B cell (primary cell): ENCODE results near the gene KEL. TPM values are rescaled to one million over a fixed set of nuclear protein-coding genes. Genes with fewer than 3 reads are reported as not detected.

Source experiments
- ATAC-seq: fragments of 200-7000 bp; cut with Tn5 transposase; one replicate; pipeline ENCODE4 v1.10.0; 2021; ENCODE audit warnings: low read depth, mild to moderate bottlenecking, moderate number of reproducible peaks, moderate library complexity
- CTCF ChIA-PET: fragments of 350-600 bp; sonication (Branson Sonifier 250); formaldehyde crosslinking; loops from one replicate; lab custom pipeline; 2021; ENCODE audit warnings: antibody characterized with exemption, inconsistent platforms; lab: Charles Lee
- POLR2A ChIA-PET: fragments of 350-600 bp; sonication (Branson Sonifier 250); formaldehyde crosslinking; loops from one replicate; lab custom pipeline; 2021; ENCODE audit warnings: antibody characterized with exemption; lab: Charles Lee
- DNase-seq: peaks from one replicate; pipeline ENCODE4 v3.0.0; 2013
- H2AFZ ChIP-seq: 2 replicates; pipeline ENCODE4 v1.6.1; 2012; ENCODE audit warnings: mild to moderate bottlenecking, low read depth, low read length; ENCODE audit not compliant: insufficient read depth, poor library complexity, severe bottlenecking
- H3K27ac ChIP-seq, 2 donors: 1 replicate in 1 of 2; 2 replicates in 1 of 2; pipeline ENCODE4 v1.5.1; 2012 to 2013; ENCODE audit warnings: low read length in 2 of 2, mild to moderate bottlenecking in 2 of 2, moderate library complexity in 1 of 2
- H3K27me3 ChIP-seq, 4 experiments: fragments of 200-600 bp in 1 of 4; sonication (generic) in 1 of 4; replicated peaks in 1 of 4; 1 replicate in 2 of 4; 2 replicates in 2 of 4; pipeline versions ENCODE4 v1.6.1 to v1.7.0; 2013 to 2016; ENCODE audit warnings: low read length in 3 of 4, mild to moderate bottlenecking in 2 of 4, mixed read lengths in 1 of 4, moderate library complexity in 1 of 4; ENCODE audit not compliant: insufficient read depth in 4 of 4, control insufficient read depth in 3 of 4; ENCODE audit errors: control extremely low read depth in 1 of 4
- H3K36me3 ChIP-seq, 2 experiments: replicated peaks in 1 of 2; 1 replicate in 1 of 2; 2 replicates in 1 of 2; pipeline versions ENCODE4 v1.6.1 to v1.7.1; 2013; ENCODE audit warnings: low read length in 1 of 2; ENCODE audit not compliant: insufficient read depth in 2 of 2, control insufficient read depth in 1 of 2; ENCODE audit errors: control extremely low read depth in 1 of 2, extremely low read depth in 1 of 2
- H3K4me1 ChIP-seq, 2 donors: fragments of 200-600 bp in 1 of 2; sonication (generic) in 1 of 2; 1 replicate in 1 of 2; 2 replicates in 1 of 2; pipeline versions ENCODE4 v1.5.1 to v1.6.1; 2013 to 2017; ENCODE audit warnings: low read length in 2 of 2; ENCODE audit not compliant: control insufficient read depth in 2 of 2, insufficient read depth in 2 of 2
- H3K4me2 ChIP-seq: replicated peaks from 2 replicates; pipeline ENCODE3; 2012; ENCODE audit warnings: mild to moderate bottlenecking, low read depth, low read length; ENCODE audit not compliant: poor library complexity, severe bottlenecking
- H3K4me3 ChIP-seq, 5 experiments: fragments of 200-600 bp in 1 of 5; sonication (generic) in 1 of 5; 1 replicate in 3 of 5; 2 replicates in 2 of 5; pipeline versions ENCODE4 v1.5.1 to v1.7.0; 2011 to 2016; ENCODE audit warnings: low read length in 4 of 5, mild to moderate bottlenecking in 4 of 5, low read depth in 2 of 5, control low read depth in 1 of 5, moderate library complexity in 1 of 5; ENCODE audit not compliant: insufficient read depth in 1 of 5; ENCODE audit errors: control extremely low read depth in 1 of 5, extremely low read depth in 1 of 5
- H3K79me2 ChIP-seq: fragments of 200-600 bp; sonication (generic); one replicate; pipeline ENCODE4 v1.6.0; 2016; ENCODE audit warnings: low read length; ENCODE audit not compliant: control insufficient read depth, insufficient read depth
- H3K9ac ChIP-seq: fragments of 200-600 bp; sonication (generic); 2 replicates; pipeline ENCODE4 v1.6.1; 2017; ENCODE audit warnings: mild to moderate bottlenecking, low read length, moderate library complexity
- H3K9me3 ChIP-seq, 3 donors: one replicate each; pipeline versions ENCODE4 v1.6.1 to v1.7.1; 2013; ENCODE audit warnings: low read length in 2 of 3; ENCODE audit not compliant: control insufficient read depth in 2 of 3, insufficient read depth in 1 of 3; ENCODE audit errors: control extremely low read depth in 1 of 3
- H4K20me1 ChIP-seq: 2 replicates; pipeline ENCODE4 v1.6.0; 2012; ENCODE audit warnings: mild to moderate bottlenecking, low read length; ENCODE audit not compliant: insufficient read depth, control insufficient read depth, poor library complexity, severe bottlenecking
- H3K27ac Mint-ChIP-seq: one replicate; pipeline ENCODE4 v1.8.0; 2021; ENCODE audit warnings: mixed read lengths
- H3K27me3 Mint-ChIP-seq: one replicate; pipeline ENCODE4 v1.8.0; 2021; ENCODE audit warnings: mixed read lengths
- H3K4me1 Mint-ChIP-seq: one replicate; pipeline ENCODE4 v1.8.0; 2021; ENCODE audit warnings: mixed read lengths
- H3K4me3 Mint-ChIP-seq: one replicate; pipeline ENCODE4 v1.8.0; 2021; ENCODE audit warnings: mixed read lengths
- H3K9me3 Mint-ChIP-seq: one replicate; pipeline ENCODE4 v1.8.0; 2022; ENCODE audit warnings: mixed read lengths; ENCODE audit not compliant: insufficient read depth
- EZH2 ChIP-seq: IDR thresholded peaks from 2 replicates; pipeline ENCODE4 v1.6.1; 2012; ENCODE audit warnings: borderline replicate concordance, low read depth, mild to moderate bottlenecking, moderate library complexity, low read length; ENCODE audit not compliant: insufficient read depth, poor library complexity, severe bottlenecking
- WGBS: methylation state at CpG from one replicate; pipeline ENCODE4 v1.1.5; 2013; ENCODE audit warnings: missing lambda C conversion rate; ENCODE audit not compliant: insufficient coverage; 5-methylcytosine and 5-hydroxymethylcytosine counted together
- intact Hi-C: fragments of 100-400 bp; cut with micrococcal nuclease; formaldehyde crosslinking; loops from one replicate; pipeline ENCODE4 v1.10.0; 2022
- polyA plus RNA-seq: library from polyadenylated mRNA; depleted of rRNA; stranded (reverse); fragments of >200 nt; gene quantifications from 2 replicates; pipeline ENCODE4 v1.2.3, GENCODE V29; 2012
- total RNA-seq, 2 donors: library from RNA; stranded (reverse); fragments of 120-200 nt in 1 of 2; gene quantifications; 1 replicate in 1 of 2; 2 replicates in 1 of 2; pipeline versions ENCODE4 v1.2.3 to v1.2.4, GENCODE V29; 2013 to 2022
- TF ChIP-seq, protein P1 (sequence below): fragments of 200-600 bp; IDR thresholded peaks from one replicate; pipeline ENCODE4 v1.8.0; 2022; ENCODE audit warnings: antibody characterized with exemption, mild to moderate bottlenecking

Gene KEL
- total and polyA plus RNA-seq, 2 donors (not counting 1 experiment from before 2014, with no cell fraction given): 0.27 to 0.71 TPM

DNA sequence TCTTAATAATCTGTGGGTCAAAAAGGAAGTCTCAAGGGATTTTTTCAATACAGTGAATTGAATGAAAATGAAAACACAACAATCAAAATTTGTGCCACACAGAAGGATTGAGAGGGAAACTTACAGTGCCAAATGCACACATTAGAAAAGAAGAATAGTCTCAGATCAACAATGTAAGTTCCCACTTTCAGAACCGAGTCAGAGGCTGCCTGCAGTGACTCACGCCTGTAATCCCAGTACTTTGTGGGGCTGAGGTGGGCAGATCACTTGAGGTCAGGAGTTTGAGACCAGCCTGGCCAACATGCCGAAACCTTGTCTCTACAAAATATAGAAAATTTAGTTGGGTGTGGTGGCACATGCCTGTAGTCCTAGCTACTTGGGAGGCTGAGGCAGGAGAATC, 12.5 kb upstream of the KEL start:
- Histone ChIP-seq H3K9me3 (no peaks in the 10 kb centered on the region), H2AFZ (no peak overlapping the region), H3K4me2 (no peak overlapping the region), H3K27me3 (peaks cover 0 to 10% (median 3%) of the 10 kb centered on the region in 4 experiments), H4K20me1 (no peaks in the 10 kb centered on the region), H3K9ac (no peak overlapping the region), H3K4me1 (no peaks in the 10 kb centered on the region), H3K79me2 (no peaks in the 10 kb centered on the region), H3K27ac (no peak overlapping the region), H3K4me3 (no peak overlapping the region), H3K36me3 (no peaks in the 10 kb centered on the region)
- ChIA-PET POLR2A (no interaction called here), CTCF (no interaction called here)
- H3K4me3 Mint-ChIP-seq: no peak overlapping the region
- ATAC-seq (no peak), DNase-seq (no peak)
- peaks cover 3% of the 10 kb centered on the region for H3K9me3 Mint-ChIP-seq
- no peak for TF ChIP-seq EZH2
- TF ChIP-seq, protein P1, sequence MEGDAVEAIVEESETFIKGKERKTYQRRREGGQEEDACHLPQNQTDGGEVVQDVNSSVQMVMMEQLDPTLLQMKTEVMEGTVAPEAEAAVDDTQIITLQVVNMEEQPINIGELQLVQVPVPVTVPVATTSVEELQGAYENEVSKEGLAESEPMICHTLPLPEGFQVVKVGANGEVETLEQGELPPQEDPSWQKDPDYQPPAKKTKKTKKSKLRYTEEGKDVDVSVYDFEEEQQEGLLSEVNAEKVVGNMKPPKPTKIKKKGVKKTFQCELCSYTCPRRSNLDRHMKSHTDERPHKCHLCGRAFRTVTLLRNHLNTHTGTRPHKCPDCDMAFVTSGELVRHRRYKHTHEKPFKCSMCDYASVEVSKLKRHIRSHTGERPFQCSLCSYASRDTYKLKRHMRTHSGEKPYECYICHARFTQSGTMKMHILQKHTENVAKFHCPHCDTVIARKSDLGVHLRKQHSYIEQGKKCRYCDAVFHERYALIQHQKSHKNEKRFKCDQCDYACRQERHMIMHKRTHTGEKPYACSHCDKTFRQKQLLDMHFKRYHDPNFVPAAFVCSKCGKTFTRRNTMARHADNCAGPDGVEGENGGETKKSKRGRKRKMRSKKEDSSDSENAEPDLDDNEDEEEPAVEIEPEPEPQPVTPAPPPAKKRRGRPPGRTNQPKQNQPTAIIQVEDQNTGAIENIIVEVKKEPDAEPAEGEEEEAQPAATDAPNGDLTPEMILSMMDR: no peak
- H3K27me3 Mint-ChIP-seq: peaks cover 33% of the 10 kb centered on the region
- H3K27ac Mint-ChIP-seq: no peak overlapping the region
- WGBS: 83% methylated on average over 1 of the region's 3 CpGs
- H3K4me1 Mint-ChIP-seq: no peaks in the 10 kb centered on the region
- intact Hi-C loops: no loop called here

- H3K27me3 ChIP-seq: peaks cover 0 to 18% (median 13%) of the 10 kb centered on the region in 4 experiments
- no peaks in the 10 kb centered on the region for H3K36me3 ChIP-seq
- Mint-ChIP-seq H3K27ac (no peak overlapping the region), H3K9me3 (no peaks in the 10 kb centered on the region), H3K4me1 (no peaks in the 10 kb centered on the region), H3K27me3 (peaks cover 44% of the 10 kb centered on the region), H3K4me3 (no peak overlapping the region)
- no peaks in the 10 kb centered on the region for H4K20me1 ChIP-seq
- DNase-seq (no peak), ATAC-seq (no peak)
- ChIA-PET POLR2A (no interaction called here), CTCF (no interaction called here)
- intact Hi-C loops: no loop called here
- H3K79me2 ChIP-seq: no peaks in the 10 kb centered on the region
- no peak overlapping the region for H3K9ac ChIP-seq
- 28% methylated on average over 4 of the region's 4 CpGs for WGBS
- no peak overlapping the region for H2AFZ ChIP-seq
- no peak overlapping the region for H3K27ac ChIP-seq
- H3K4me3 ChIP-seq: no peak overlapping the region
- no peaks in the 10 kb centered on the region for H3K9me3 ChIP-seq
- TF ChIP-seq, protein P1: no peak
- TF ChIP-seq EZH2: no peak
- H3K4me2 ChIP-seq: no peak overlapping the region
- no peaks in the 10 kb centered on the region for H3K4me1 ChIP-seq
Observed at GRCh38 chr7:142969183-142969582, 7.0 kb upstream of the KEL start.
